ENCODE measurements around the gene PFDN1.

Gene PFDN1

DNA sequence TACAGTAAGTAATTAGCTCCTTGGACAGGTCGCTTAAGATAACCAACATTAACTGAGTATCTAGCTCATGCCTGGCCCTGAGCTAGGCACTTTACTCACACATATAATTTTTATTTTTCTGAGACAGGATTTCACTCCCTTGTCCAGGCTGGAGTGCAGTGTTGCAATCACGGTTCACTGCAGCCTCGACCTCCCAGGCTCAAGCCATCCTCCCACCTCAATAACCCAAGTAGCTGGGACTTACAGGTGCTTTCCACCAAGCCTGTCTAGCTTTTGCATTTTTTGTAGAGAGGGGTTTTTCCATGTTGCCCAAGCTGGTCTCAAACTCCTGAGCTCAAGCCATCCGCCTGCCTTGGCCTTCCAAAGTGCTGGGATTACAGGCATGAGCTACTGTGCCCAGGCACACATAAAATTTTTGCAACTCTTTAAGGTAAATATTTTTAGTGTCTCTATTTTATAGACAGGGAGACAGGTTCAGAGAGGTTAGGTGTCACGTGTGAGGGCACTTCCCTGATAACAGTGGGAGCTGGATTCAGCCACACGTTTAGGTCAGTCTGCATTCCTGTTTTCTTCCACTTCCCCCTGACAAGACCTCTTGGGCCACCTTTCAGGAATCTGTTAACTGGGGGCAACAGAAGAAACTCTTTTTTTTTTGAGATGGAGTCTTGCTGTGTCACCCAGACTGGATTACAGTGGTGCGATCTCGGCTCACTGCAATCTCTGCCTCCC, 25.3 kb upstream of the PFDN1 start:
- DNase-seq: no peak

GRCh38 chr5:140327589-140327988, 24.7 kb upstream of the PFDN1 start:
- DNase-seq: no peak

- DNase-seq: no peak
Measured at GRCh38 chr5:140325486-140325885, 22.6 kb upstream of the PFDN1 start.

- DNase-seq: no peak
Measured at GRCh38 chr5:140324617-140325241, 21.8 kb upstream of the PFDN1 start.

DNA sequence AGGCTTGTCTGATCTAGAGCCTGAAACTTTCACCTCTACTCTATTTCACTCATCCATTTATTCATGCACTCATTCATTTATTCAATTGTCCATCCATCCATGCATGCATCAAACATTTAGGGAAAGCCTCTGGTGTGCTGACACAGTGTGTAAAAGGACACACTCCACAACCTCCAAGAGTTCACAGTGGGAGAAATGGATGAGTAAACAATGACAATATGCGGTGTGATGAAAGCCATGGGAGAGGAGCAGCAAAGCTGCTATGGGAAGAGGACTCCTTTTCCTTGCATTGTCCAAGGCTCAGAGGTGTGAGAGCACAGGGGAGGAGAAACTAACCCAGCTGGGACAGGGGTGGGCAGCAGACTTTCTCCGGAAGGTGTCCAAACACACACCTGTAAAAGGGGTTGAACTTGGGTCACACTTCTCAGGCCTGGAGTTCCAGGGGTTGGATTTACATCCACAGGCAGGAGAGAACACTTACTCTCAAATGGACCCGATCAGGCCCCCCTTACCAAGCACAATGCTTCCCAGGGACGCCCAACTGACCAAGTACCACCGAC, 21.2 kb upstream of the PFDN1 start:
- no peak for DNase-seq

GRCh38 chr5:140322751-140323731, 20.1 kb upstream of the PFDN1 start:
- DNase-seq: no peak

DNA sequence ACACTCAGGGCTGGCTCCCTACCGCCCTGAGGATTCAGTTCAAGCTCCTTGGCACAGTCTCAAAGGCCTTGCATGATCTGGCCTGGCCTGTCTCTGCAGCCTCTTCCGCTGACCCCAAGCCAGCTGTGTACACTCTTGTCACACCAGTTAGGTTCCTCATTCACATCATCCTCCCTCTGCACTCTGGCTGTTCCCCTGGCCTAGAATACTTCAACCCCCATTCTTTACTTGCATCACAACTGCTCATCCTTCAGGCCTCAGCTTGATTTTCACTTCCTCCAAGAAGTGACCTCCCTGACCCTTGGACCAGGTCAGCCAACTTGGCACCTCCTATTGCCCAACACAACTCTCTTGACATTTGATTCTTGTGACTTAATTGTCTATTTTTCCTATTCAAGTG, 18.9 kb upstream of the PFDN1 start:
- DNase-seq: no peak

DNA sequence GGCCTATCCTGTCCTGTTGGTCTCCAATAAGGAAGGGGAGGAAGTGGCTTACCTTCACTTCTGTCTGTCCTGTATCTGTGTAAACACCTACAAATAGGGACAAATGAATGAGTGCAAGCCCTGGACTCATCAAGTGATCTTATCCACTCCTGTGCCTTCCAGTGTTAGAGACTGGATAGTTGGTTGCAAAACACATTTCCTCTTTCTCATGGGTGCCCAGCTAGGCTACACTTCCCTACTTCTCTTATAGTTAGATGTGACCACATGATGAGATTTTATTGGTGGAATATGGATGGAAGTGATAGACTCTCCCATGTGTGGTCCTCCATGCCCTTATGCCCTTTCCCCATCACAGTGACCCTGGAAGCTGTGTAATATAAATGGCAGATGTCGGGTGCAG, 16.9 kb upstream of the PFDN1 start:
- no peak for DNase-seq

DNA sequence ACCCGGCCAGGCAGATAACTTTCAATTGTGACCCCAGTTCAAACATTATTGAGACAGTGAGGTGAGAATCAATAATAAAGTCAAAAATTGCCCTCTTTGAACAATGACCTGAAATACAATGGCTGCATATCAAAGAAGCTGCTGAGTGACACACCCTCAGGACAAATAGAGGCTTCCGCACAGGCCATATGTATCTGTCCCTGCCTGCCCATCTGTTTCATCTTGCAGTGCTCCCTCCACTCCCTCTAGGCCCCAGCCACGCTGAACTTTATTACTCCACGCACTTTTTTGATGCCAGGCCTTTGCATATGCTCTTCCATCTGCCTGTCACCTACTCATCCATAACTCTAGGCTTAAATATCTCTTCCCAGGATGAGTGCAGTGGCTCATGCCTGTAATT, 15.9 kb upstream of the PFDN1 start:
- DNase-seq: no peak

GRCh38 chr5:140317859-140318258, 15.0 kb upstream of the PFDN1 start:
- DNase-seq: no peak

GRCh38 chr5:140312791-140313189, 9.9 kb upstream of the PFDN1 start:
- DNase-seq: no peak

DNA sequence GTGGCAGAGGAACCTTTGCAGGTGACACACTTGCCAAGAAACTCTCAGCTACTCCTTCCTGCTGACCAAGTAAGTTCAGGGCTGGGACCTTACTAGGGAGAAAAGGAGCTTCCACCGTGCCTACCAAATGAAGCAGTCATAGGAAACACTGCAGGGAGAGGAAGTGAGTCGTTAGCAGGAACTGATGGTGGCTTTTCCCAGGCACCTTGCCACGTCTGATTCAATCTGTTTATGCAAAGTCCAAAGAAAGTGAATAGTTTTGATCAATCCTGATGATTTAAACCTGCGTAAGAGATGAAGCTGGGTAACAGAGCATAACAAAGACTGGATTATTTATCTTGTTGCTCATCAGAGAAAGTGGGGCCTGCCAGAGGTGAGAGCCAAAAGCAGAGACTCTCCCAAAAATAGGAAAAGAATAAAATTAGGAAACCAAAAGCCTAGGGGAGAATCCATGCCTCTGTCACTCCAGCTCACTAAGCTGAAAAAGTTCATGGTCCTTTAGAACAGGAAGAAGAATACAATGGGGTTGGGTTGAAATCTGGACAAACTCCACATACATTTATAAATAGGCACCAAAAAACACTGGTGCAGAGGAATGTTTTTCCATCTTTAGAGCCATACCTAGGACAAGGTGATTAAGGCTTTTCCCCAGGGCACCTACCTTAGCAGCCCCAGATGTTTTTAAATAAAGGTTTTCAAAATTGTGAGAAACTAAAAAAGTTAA, 9.3 kb upstream of the PFDN1 start:
- DNase-seq: no peak

DNA sequence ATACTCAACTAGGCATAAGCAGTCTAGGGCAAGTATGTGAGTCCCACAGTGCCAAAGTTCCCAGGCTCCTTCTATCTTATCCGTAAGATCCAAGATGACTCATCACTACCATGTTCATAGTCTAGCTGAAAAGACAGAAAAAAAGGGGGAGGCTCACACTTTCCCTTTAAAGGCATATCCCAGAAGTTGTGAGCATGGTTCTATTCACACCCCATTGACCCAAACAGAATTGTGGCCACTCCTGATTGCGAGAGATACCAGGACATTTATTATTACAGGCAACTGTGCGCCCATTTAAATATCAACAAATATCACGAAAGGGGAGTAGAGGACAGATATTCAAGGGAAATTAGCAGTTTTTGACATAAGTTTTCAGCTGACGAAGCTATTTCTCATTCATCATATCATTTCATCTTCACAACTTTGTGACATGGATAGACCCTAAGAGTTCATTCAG, 8.1 kb upstream of the PFDN1 start:
- DNase-seq: no peak

DNA sequence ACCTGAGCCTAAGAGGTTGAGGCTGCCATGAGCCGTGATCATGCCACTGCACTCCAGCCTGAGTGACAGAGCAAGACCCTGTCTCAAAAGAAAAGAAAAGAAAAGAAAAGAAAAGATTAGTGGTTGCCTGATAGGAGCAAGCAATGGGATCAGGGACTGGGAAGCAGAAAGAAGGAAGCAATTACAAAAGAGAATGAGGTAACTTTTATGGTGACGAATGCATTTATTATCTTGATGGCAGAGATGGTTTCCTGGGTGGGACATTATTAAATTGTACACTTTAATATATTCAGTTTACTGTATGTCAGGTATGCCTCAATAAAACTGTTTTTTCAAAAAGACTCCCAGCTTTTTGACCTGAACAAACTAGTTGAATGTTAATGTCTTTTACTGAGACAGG, 7.5 kb upstream of the PFDN1 start:
- DNase-seq: no peak

DNA sequence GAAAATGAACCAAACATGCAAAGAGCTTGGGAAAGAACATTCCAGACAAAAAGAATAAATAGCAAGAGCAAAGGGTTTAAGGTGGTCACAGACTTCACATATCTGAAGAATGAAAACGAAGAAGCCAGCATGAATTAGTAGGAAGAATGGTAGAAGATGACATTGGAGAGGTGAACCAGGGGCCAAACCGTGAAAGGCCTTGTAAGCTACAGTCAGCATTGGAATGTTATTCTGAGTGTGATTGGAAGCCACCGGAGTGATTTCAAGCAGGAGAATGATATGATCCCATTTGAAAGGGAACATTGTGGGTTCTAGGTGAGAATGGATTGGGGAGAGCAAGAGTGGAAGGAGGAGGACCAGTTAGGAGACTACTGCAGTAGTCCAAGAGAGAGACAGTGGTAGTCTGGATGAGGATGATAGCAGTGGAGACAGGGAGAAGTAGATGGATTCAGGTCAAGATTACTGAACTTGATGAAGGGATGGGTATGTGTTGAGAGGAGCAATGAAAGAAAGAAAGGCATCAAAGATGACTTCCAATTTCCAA, 6.9 kb upstream of the PFDN1 start:
- no peak for DNase-seq

GRCh38 chr5:140305471-140305870, 2.6 kb upstream of the PFDN1 start:
- no peak for DNase-seq

DNA sequence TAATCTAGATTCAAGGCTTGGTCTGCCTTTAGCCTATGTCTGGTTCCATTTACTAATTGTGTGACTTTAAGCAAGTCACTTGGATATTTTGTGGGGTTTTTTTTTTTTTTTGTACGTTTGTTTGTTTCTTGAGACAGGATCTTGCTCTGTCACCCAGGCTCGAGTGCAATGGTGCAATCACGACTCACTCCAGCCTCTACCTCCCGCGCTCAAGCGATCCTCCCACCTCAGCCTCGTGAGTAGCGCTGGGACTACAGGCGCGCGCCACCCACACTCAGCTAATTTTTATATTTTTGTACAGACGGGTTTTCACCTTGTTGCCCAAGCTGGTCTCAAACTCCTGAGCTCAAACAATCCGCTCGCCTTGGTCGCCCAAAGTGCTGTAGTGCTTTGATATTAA, 1.1 kb upstream of the PFDN1 start:
- no peak for DNase-seq

GRCh38 chr5:140301136-140301535, 1.8 kb downstream of the PFDN1 start:
- DNase-seq: no peak

DNA sequence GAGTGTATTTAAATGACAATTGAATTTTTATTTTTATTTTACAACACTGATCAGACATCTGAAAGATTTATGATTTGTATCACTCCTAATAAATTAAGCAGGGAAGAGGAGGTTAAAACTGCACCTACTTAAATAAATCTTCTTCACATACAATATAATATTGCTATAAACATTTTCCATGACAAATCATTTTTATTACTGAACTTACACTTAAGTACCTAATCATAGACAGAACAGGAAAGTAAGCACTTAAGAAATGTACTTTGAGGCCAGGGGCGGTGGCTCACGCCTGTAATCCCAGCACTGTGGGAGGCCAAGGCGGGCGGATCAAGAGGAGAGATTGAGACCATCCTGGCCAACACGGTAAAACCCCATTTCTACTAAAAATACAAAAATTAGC, 3.8 kb downstream of the PFDN1 start:
- no peak for DNase-seq

DNA sequence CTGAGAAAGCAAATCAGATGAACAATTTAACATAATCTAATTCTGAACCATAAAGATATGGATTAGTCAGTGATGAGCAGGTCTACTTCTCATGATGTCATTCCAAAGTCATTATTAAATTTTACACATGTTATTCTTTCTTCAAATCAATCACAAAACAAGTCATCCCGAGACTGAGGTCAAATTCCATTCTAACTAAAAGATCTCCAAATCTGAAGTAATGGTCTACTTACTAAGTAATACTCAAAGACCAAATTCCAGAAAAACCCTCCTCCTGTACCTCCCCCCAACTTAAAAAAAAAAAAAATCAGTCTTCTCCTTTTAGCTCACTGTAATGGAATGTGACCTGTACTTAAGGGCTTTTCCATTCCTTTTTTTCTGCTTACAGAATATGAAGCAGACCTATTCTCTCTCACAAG, 4.7 kb downstream of the PFDN1 start:
- no peak for DNase-seq

DNA sequence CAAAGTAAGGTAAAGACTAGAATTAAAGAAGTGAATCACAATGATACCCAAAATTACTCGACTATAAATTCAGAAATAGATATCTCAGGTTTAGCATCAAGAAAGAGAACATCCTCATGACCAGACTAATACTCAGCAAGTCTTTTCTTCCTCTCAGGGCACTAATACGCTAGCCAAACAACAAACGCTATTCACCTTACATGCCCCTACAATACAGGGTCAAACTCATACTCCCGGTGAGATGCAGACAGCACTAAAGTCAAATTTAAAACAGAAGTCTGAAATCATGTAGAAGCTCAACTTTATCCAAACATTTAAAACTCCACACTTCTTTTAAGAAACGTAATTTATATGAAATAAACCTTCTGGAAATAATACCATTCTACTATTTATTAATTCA, 5.6 kb downstream of the PFDN1 start:
- DNase-seq: no peak

DNA sequence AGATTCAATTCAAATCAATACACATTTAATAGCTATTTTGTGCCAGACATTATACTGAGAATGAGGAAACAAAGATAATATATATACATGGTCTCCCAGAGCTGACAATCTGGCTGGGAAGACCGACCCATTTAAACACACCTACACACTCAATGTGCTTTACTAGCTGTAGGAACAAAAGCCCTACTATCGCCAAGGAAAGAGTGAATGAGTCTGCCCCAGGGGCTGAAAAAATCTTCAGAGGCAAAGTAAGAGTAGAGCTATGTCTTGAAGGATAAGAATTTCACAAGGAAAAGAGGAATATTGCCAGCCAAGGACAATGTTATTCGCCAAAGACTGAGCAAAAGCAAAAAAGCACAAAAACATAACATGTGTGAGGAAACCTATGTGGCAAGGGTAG, 6.6 kb downstream of the PFDN1 start:
- DNase-seq: no peak

All from activated CD8-positive, alpha-beta memory T cell treated with anti-CD3 and anti-CD28 coated beads, Interleukin-2, amount 50 U/mL, for 48 hours (primary cell).